Effector memory CD8-positive, alpha-beta T cell (primary cell): ENCODE data around the gene CARNS1.
A peak's percentile ranks its signal among the peaks of the same experiment; 100 is the strongest.

Source experiments
- ATAC-seq: fragments of 150-1000 bp; cut with Tn5 transposase; replicated peaks from 2 replicates; pipeline ENCODE4 v1.10.0; 2021; ENCODE audit warnings: mild to moderate bottlenecking, moderate library complexity
- DNase-seq, 3 experiments: peaks; one replicate each; pipeline ENCODE4 v3.0.0; 2021
- H3K27ac Mint-ChIP-seq, 2 donors: one replicate each; pipeline ENCODE4 v1.8.0; 2022; ENCODE audit warnings: mild to moderate bottlenecking in 2 of 2, mixed read lengths in 2 of 2, moderate library complexity in 2 of 2
- H3K27me3 Mint-ChIP-seq, 2 donors: one replicate each; pipeline ENCODE4 v1.8.0; 2022; ENCODE audit warnings: mixed read lengths in 2 of 2
- H3K36me3 Mint-ChIP-seq: one replicate; pipeline ENCODE4 v1.8.0; 2022; ENCODE audit warnings: mild to moderate bottlenecking, moderate library complexity, mixed read lengths; ENCODE audit not compliant: insufficient read depth
- H3K4me1 Mint-ChIP-seq, 2 donors: one replicate each; pipeline ENCODE4 v1.8.0; 2022; ENCODE audit warnings: low read depth in 2 of 2, mixed read lengths in 2 of 2
- H3K4me3 Mint-ChIP-seq, 2 donors: one replicate each; pipeline ENCODE4 v1.8.0; 2022; ENCODE audit warnings: mild to moderate bottlenecking in 2 of 2, mixed read lengths in 2 of 2, moderate library complexity in 2 of 2
- H3K9me3 Mint-ChIP-seq, 2 donors: one replicate each; pipeline ENCODE4 v1.8.0; 2022; ENCODE audit warnings: mixed read lengths in 2 of 2

CARNS1 gene

GRCh38 chr11:67371911-67372320 is 43.6 kb upstream of the CARNS1 start:
- Mint-ChIP-seq H3K4me1 (peaks cover 59 to 70% of the 10 kb centered on the region in 2 donors), H3K27ac (peak overlapping the region; percentile 82 to 86), H3K27me3 (no peaks in the 10 kb centered on the region), H3K4me3 (peak overlapping the region; percentile 82 to 89), H3K36me3 (peaks cover 40% of the 10 kb centered on the region), H3K9me3 (no peaks in the 10 kb centered on the region)
- peak; percentile 3 for ATAC-seq
- DNase-seq = no peak

DNA sequence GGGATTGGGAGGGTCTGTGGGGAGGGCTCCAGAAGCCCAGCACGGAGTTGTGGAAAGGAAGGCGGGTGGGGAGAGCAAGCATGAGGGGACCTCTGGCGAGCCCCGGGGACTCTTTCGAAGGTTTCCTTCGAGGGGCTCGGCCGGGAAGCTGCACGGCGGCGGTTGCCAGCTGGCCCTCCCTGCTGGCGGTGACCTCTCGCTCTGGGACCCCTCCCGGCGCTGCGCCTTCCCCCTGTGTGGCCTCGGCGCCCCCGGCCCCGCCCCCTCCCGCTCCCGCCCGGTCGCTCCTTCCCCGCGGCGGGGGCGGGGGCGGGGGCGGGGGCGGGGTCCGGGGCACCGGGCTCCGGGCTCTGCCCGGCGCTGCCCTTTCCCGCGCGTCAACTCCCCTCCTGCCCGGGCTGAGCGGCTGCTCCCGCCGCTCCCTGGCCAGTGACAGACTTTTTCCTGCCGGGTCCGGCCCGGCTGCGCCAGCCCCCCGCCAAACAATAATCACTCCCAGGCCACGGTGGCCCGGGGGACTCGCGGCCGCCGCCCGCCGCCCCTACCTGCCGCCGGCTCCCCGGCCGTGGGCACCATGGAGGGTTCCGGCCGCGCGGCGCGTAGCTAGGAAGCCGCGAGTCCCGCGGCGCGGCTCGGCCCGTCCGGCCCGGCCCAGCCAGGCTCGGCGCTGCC is 43.0 kb upstream of the CARNS1 start:
- Mint-ChIP-seq H3K27me3 (no peaks in the 10 kb centered on the region), H3K4me1 (peaks cover 58 to 69% of the 10 kb centered on the region in 2 donors), H3K27ac (peak overlapping the region; percentile 82 to 86)

GRCh38 chr11:67372993-67373647 is 42.4 kb upstream of the CARNS1 start, which contains the start of gene CLCF1:
CLCF1 (minus strand) TSS chr11:67373598; CDS start chr11:67373539, 59 bp downstream.
- Mint-ChIP-seq H3K27me3 (no peaks in the 10 kb centered on the region), H3K9me3 (no peaks in the 10 kb centered on the region), H3K27ac (peak within 1 kb of the TSS; percentile 96 to 97), H3K36me3 (peaks cover 36% of the 10 kb centered on the region), H3K4me1 (peaks cover 52 to 63% of the 10 kb centered on the region in 2 donors), H3K4me3 (peak within 1 kb of the TSS; percentile 91 to 98)
- ATAC-seq (peak; percentile 18), DNase-seq (peak in 1 of 3 experiments; percentile 23)

More for the DNA sequence above, 43.0 kb upstream of the CARNS1 start:
- DNase-seq (no peak), ATAC-seq (no peak)
- Mint-ChIP-seq H3K36me3 (peaks cover 40% of the 10 kb centered on the region), H3K4me3 (peak overlapping the region; percentile 89 to 98), H3K9me3 (no peaks in the 10 kb centered on the region)

- Mint-ChIP-seq H3K9me3 (no peaks in the 10 kb centered on the region), H3K27ac (peak overlapping the region; percentile 96 to 97), H3K27me3 (no peaks in the 10 kb centered on the region), H3K36me3 (peaks cover 30% of the 10 kb centered on the region), H3K4me3 (peak overlapping the region; percentile 91 to 98), H3K4me1 (peaks cover 48 to 55% of the 10 kb centered on the region in 2 donors)
- peak; percentile 80 for ATAC-seq
- peak; percentile 78 to 84 (median 81) for DNase-seq
Measured at GRCh38 chr11:67373648-67374570, 41.6 kb upstream of the CARNS1 start.

- no peaks in the 10 kb centered on the region for H3K27me3 Mint-ChIP-seq
- peak overlapping the region; percentile 91 to 98 for H3K4me3 Mint-ChIP-seq
- no peaks in the 10 kb centered on the region for H3K9me3 Mint-ChIP-seq
- H3K36me3 Mint-ChIP-seq = peaks cover 26% of the 10 kb centered on the region
- H3K27ac Mint-ChIP-seq = peak overlapping the region; percentile 96 to 97
- H3K4me1 Mint-ChIP-seq = peaks cover 42 to 47% of the 10 kb centered on the region in 2 donors
- ATAC-seq = no peak
- no peak for DNase-seq
Measured at GRCh38 chr11:67374571-67375281, 40.8 kb upstream of the CARNS1 start.

DNA sequence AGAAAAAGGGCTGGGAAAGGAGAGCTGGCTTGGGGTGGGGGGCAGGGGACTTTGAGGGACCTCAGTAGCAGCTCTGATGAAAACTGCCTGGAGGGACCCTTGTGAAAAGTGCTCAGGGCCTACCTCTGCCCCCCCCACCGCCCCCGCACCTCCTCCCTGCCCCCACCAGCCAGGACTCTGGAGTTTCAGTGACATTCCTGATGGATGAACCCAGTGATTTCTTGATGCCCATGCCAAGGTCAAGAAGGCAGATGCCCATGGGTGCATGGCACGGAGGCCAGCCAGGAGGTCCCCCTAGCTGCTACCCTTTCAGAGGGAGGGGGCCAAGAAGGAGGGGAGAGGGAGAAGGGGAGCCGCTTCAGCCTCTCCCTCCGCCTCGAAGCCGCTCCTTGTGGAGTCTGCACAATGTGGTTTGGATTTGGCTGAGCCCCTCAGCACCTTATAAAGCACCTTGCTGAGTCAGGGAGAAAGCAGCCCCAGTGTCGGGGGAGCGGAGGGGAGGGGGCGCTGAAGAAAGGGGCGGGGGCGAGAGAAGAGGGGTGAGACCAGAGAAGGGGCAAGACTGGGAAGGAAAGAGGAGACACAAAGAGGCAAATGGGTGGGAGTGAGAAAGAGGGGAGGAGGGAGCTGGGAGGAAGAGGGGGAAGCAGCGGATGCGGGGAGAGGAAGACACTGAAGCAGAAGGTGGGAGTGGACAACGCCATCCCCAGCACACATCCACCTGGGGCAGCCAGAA is 40.0 kb upstream of the CARNS1 start:
- DNase-seq (no peak), ATAC-seq (no peak)
- Mint-ChIP-seq H3K9me3 (no peaks in the 10 kb centered on the region), H3K4me3 (peak overlapping the region; percentile 27 to 37), H3K27me3 (no peaks in the 10 kb centered on the region), H3K27ac (no peak overlapping the region), H3K4me1 (peaks cover 40% of the 10 kb centered on the region in 2 donors), H3K36me3 (peaks cover 25% of the 10 kb centered on the region)

DNA sequence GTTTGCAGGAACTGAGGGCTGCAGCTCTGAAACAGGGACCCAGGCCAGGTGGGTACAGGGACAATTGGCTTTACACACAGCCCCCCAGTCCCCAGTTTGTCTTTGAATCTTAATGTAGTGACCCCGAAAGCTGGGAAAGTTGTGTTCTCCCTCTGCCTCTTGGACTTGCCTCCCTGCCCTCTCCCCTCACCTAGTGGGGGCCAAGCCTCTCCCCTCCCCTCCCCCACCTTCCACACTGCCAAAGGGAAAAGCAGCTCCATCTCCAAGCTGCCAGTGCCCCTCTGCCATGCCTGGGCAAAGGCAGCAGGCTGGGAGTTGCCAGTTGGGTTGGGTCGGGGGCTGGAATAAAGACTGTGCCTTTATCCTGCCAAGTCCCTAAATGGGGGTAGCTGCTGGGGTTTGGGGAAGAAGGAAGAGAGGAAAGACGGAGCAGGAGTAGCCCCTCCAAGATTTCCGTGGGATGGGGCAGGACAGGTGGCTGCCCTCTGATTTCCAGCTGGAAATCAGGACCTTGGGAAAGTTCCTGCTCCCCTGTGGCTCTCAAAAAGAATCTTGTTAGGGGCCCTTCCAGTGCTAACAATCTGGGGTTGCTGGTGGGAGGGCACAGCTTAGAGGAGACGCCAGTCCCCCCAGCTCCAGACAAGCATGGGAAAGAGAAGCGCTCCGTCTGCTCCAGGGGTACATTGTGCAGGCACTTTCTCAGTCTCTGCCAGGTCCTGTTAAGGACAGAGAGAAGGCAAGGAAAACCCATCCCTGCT is 39.2 kb upstream of the CARNS1 start:
- peaks cover 25% of the 10 kb centered on the region for H3K36me3 Mint-ChIP-seq
- no peak overlapping the region for H3K27ac Mint-ChIP-seq
- ATAC-seq (no peak), DNase-seq (no peak)
- peaks cover 35 to 40% of the 10 kb centered on the region in 2 donors for H3K4me1 Mint-ChIP-seq
- H3K9me3 Mint-ChIP-seq = no peaks in the 10 kb centered on the region
- H3K27me3 Mint-ChIP-seq = no peaks in the 10 kb centered on the region
- H3K4me3 Mint-ChIP-seq = peak overlapping the region; percentile 27 to 37

DNA sequence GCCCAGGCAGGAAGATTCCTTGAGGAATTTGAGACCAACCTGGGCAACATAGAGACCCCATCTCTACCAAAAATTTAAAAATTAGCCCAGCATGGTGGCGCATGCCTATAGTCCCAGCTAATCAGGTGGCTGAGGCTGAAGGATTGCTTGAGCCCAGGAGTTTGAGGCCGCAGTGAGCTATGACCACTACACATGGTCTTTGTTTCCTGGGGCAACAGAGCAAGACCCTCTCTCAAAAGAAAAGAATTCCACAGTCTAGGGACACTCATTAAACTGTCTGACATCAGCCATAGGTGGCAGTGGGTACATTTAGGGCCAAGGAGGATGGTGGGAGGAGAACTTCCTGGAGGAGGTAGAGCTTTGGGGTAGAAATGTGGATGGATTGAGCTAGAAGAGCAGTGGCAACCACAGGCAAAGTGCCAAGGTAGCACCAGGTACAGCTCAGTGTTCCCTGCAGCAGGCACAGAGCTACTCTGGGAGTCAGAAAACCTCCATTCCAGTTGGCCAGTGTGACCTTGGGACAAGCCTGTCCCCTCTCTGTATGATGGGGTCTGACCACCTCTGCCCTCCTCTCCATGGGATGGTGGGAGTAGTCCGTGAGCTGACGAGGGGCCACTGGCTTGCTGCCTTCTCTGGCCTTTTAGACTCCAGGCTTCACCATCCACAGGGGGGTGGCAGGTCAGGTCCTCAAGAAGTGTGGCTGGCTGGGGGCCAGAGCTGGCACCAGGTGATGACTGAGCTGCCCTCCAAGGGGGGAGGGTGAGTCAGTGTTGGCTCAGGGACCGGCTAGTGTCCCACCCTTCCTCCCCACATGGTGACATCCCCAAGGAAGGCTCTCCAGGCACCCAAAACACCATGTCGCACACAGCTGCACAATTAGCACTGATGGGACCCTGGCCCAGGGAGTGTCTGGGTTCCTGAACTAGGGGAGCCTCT is 38.3 kb upstream of the CARNS1 start:
- peaks cover 28 to 37% of the 10 kb centered on the region in 2 donors for H3K4me1 Mint-ChIP-seq
- no peaks in the 10 kb centered on the region for H3K9me3 Mint-ChIP-seq
- no peaks in the 10 kb centered on the region for H3K27me3 Mint-ChIP-seq
- H3K4me3 Mint-ChIP-seq = no peak overlapping the region
- ATAC-seq (no peak), DNase-seq (no peak)
- peak overlapping the region in 1 of 2 donors; percentile 32 for H3K27ac Mint-ChIP-seq
- peaks cover 19% of the 10 kb centered on the region for H3K36me3 Mint-ChIP-seq

- Mint-ChIP-seq H3K4me3 (no peak overlapping the region), H3K9me3 (no peaks in the 10 kb centered on the region), H3K27me3 (no peaks in the 10 kb centered on the region), H3K4me1 (peaks cover 29 to 39% of the 10 kb centered on the region in 2 donors), H3K36me3 (peaks cover 13% of the 10 kb centered on the region), H3K27ac (no peak overlapping the region)
- DNase-seq (no peak), ATAC-seq (no peak)
Measured at GRCh38 chr11:67378544-67378943, 36.9 kb upstream of the CARNS1 start.

DNA sequence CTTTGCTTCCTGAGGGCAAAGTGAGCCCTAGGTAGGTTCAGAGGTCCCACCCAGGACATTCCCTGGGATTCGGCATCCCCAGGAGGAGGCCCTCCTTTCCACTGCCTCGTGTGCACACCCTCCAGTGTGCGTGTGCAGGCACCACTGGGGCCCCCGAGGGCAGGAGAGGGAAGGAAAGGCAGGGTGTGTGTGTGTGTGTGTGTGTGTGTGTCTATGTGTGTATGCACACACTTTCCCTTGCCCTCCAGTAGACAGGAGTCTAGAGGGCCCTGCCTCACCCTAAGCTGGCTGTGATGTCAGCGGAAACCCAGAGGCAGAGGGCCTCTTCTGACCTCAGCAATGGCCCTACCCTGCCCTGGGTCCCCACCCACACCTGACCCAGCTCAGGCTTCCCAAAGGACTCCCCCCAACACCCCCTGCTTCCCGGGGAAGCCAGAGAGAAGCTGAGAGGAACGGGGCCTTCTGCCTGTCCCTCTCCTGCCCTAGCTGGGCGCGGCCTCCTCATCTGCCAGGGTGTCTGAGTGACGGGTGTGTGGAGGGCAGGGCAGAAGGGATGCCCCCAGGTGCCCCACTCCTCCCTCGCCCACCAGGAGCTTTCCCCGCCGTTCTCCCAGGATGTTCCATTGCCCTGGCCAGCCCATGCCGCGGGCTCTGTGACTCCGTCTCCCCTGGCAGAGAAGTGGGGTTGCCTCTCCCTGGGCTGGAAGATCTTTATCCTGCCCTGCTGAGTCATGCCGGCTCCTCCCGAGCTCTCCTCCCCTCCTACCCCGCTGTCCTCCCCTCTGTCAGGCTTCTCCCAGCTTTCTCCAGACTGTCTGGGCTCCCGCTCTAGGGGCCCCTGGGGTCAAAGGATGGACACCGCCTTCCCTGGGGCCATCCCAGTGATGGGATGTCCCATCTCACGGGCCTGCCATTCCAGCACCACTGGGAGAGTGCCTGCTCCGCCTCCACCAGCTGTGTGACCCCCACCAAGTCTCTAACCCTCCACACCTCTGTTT is 36.1 kb upstream of the CARNS1 start:
- ATAC-seq (no peak), DNase-seq (no peak)
- Mint-ChIP-seq H3K27ac (peak overlapping the region in 1 of 2 donors; percentile 20), H3K9me3 (no peaks in the 10 kb centered on the region), H3K36me3 (peaks cover 5% of the 10 kb centered on the region), H3K4me3 (no peak overlapping the region), H3K4me1 (peaks cover 25 to 31% of the 10 kb centered on the region in 2 donors), H3K27me3 (no peaks in the 10 kb centered on the region)
